ENCODE measurements around the gene HIVEP2.
"Not testable (repeated sequence)": the region's sequence is repeated elsewhere in the genome, so short reads cannot be mapped to it uniquely, and the experiment has no call there.

HIVEP2 gene, protein sequence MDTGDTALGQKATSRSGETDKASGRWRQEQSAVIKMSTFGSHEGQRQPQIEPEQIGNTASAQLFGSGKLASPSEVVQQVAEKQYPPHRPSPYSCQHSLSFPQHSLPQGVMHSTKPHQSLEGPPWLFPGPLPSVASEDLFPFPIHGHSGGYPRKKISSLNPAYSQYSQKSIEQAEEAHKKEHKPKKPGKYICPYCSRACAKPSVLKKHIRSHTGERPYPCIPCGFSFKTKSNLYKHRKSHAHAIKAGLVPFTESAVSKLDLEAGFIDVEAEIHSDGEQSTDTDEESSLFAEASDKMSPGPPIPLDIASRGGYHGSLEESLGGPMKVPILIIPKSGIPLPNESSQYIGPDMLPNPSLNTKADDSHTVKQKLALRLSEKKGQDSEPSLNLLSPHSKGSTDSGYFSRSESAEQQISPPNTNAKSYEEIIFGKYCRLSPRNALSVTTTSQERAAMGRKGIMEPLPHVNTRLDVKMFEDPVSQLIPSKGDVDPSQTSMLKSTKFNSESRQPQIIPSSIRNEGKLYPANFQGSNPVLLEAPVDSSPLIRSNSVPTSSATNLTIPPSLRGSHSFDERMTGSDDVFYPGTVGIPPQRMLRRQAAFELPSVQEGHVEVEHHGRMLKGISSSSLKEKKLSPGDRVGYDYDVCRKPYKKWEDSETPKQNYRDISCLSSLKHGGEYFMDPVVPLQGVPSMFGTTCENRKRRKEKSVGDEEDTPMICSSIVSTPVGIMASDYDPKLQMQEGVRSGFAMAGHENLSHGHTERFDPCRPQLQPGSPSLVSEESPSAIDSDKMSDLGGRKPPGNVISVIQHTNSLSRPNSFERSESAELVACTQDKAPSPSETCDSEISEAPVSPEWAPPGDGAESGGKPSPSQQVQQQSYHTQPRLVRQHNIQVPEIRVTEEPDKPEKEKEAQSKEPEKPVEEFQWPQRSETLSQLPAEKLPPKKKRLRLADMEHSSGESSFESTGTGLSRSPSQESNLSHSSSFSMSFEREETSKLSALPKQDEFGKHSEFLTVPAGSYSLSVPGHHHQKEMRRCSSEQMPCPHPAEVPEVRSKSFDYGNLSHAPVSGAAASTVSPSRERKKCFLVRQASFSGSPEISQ (N-terminal part only)

DNA sequence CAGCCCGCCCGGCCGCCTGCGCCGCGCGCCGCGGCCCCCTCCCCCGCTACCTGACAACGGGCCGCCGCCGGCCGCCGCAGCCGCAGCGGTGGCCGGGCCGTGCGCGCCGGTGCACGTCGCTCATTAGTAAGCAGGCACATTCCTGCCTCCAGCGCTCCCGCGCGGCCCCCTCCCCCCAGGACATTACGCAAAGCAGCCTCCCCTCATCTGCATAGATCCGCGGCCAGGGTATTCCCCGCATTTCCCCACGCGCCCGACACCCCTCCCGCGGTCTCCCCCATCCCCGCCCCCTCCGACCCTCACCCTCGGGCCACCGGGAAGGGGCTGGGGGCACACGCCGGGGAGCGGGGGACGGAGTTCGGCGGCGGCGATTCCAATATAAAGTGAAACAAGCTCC lies at the start of gene HIVEP2:
Gene HIVEP2 (minus strand): TSS at position 128 of the 397 bp plus-strand sequence. CDS start 170,438 bp downstream, outside the sequence.
- peak within 1 kb of the TSS; percentile 81 for H3K4me3 ChIP-seq (replicated peaks; ENCODE audit: low read depth, low read length)
- no peak for DNase-seq (ENCODE audit: extremely low read depth, low read depth)
- TF ChIP-seq, protein P1, sequence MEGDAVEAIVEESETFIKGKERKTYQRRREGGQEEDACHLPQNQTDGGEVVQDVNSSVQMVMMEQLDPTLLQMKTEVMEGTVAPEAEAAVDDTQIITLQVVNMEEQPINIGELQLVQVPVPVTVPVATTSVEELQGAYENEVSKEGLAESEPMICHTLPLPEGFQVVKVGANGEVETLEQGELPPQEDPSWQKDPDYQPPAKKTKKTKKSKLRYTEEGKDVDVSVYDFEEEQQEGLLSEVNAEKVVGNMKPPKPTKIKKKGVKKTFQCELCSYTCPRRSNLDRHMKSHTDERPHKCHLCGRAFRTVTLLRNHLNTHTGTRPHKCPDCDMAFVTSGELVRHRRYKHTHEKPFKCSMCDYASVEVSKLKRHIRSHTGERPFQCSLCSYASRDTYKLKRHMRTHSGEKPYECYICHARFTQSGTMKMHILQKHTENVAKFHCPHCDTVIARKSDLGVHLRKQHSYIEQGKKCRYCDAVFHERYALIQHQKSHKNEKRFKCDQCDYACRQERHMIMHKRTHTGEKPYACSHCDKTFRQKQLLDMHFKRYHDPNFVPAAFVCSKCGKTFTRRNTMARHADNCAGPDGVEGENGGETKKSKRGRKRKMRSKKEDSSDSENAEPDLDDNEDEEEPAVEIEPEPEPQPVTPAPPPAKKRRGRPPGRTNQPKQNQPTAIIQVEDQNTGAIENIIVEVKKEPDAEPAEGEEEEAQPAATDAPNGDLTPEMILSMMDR (IDR thresholded peaks at IDR 0.05; ENCODE audit: low read depth, low read length, missing control alignments): no peak

DNA sequence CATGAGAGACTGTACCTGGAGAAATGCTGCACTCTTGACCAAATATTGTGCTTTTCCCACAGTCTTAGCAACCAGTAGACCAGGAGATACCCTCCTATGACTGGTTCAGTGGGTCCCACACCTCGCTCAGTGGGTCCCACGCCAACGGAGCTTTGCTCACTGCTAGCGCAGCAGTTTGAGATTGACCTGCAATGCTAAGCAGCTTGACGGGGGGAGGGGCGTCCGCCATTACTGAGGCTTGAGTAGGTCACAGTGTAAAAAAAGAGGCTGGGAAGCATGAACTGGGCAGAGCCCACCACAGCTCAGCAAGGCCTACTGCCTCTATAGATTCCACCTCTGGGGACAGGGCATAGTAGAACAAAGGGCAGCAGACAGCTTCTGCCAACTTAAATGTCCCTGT lies 49.0 kb upstream of the HIVEP2 start:
- TF ChIP-seq, protein P1 (IDR thresholded peaks at IDR 0.05; ENCODE audit: low read depth, low read length, missing control alignments): no peak
- no peak for DNase-seq (ENCODE audit: extremely low read depth, low read depth)
- no peak overlapping the region for H3K4me3 ChIP-seq (replicated peaks; ENCODE audit: low read depth, low read length)

DNA sequence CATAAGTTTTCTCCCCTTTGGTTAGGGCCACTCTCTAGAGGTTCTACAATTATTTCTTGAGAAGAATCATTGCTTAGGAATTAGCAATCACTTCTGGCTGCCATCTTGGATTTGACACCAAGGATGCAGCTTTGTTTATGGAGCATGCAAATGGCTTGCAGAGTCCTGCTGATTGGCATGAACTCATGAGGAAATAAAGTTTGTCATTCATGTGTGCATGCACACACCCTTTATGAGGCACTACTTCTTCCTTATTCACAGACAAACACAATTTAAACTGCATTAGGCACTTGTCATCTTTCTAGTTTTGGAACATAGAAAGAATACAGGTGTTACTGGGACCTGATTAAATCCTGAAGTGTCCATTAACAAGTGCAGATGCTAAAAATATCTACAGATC lies 42.5 kb upstream of the HIVEP2 start:
- no peak for DNase-seq (ENCODE audit: extremely low read depth, low read depth)
- TF ChIP-seq, protein P1 (IDR thresholded peaks at IDR 0.05; ENCODE audit: low read depth, low read length, missing control alignments): no peak
- no peak overlapping the region for H3K4me3 ChIP-seq (replicated peaks; ENCODE audit: low read depth, low read length)

DNA sequence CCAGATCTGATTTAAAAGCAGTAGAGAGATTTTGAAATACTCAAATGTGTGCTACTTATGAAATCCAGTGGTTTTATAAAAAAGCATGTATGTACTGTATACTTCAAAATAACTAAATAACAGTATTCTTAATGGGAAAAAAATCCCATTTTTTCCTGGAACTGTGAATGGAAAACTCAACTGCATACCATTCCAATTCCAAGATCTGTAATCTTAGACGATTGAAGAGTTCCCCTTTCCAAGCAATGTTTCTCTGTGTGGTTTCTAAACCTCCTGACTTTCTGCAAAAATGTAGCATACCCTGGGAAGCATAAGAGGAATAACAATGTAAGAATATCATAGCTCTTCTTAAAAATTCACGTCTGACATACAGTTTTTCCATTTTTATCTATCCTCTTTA lies 40.3 kb upstream of the HIVEP2 start:
- TF ChIP-seq, protein P1 (IDR thresholded peaks at IDR 0.05; ENCODE audit: low read depth, low read length, missing control alignments): no peak
- no peak for DNase-seq (ENCODE audit: extremely low read depth, low read depth)

DNA sequence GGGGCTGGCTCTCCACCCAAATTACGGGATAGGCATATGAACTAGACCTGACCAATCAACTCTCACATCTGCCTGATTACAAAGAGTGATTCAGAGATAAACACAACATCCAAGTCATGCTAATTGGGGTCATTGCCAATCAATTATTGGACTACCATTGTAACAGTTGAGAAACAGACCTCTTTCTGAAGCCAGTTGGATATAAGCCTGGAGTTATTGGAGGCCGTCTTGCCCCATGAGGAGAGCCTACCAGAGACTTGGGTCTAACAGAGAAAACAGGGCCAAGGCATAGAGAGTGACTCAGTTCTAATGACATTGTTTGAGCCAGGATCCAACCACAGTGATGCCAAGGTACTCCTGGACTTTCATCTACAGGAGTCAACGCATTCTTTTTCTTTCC lies 39.4 kb upstream of the HIVEP2 start:
- TF ChIP-seq, protein P1 (IDR thresholded peaks at IDR 0.05; ENCODE audit: low read depth, low read length, missing control alignments): no peak
- no peak overlapping the region for H3K4me3 ChIP-seq (replicated peaks; ENCODE audit: low read depth, low read length)
- no peak for DNase-seq (ENCODE audit: extremely low read depth, low read depth)

More for the DNA sequence above, 40.3 kb upstream of the HIVEP2 start:
- H3K4me3 ChIP-seq (replicated peaks; ENCODE audit: low read depth, low read length): no peak overlapping the region

DNA sequence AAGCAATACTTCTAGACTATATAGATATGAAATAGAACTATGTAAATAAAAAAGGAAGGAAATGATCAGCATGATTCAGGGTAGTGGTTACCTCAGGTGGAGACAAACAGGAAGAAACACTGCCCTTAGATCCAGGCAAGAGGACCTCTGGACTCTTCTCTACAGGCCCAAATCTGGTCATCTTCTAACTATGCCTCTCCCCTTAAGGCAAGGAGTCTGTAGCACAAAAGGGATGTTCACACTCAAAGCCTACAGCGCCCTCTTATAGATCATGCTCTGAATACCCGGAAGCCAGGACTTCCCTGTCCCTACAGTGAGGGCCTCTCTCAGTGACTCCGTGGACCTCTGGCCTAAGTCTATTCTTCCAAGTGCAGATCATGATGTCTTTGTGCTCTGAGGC lies 30.4 kb upstream of the HIVEP2 start:
- TF ChIP-seq, protein P1 (IDR thresholded peaks at IDR 0.05; ENCODE audit: low read depth, low read length, missing control alignments): no peak
- H3K4me3 ChIP-seq (replicated peaks; ENCODE audit: low read depth, low read length): no peak overlapping the region
- DNase-seq (ENCODE audit: extremely low read depth, low read depth): no peak

DNA sequence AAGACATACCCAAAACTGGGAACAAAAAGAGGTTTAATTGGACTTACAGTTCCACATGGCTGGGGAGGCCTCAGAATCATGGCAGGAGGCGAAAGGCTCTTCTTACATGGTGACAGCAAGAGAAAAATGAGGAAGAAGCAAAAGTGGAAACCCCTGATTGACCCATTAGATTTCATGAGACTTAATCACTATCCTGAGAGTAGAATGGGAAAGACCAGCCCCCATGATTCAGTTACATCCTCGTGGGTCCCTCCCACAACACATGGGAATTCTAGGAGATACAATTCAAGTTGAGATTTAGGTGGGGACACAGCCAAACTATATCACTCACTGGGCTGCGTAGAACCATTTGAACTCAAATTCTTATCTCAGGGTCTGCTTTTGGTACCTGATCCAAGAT lies 26.0 kb upstream of the HIVEP2 start:
- H3K4me3 ChIP-seq (replicated peaks; ENCODE audit: low read depth, low read length); DNase-seq (ENCODE audit: extremely low read depth, low read depth): not testable (repeated sequence)

All from HFF-Myc (cell line).